ENCODE data around the gene WASHC1.
A peak's percentile ranks its signal among the peaks of the same experiment; 100 is the strongest.
"Not testable (repeated sequence)": the region's sequence is repeated elsewhere in the genome, so short reads cannot be mapped to it uniquely, and the experiment has no call there.

WASHC1 gene

DNA sequence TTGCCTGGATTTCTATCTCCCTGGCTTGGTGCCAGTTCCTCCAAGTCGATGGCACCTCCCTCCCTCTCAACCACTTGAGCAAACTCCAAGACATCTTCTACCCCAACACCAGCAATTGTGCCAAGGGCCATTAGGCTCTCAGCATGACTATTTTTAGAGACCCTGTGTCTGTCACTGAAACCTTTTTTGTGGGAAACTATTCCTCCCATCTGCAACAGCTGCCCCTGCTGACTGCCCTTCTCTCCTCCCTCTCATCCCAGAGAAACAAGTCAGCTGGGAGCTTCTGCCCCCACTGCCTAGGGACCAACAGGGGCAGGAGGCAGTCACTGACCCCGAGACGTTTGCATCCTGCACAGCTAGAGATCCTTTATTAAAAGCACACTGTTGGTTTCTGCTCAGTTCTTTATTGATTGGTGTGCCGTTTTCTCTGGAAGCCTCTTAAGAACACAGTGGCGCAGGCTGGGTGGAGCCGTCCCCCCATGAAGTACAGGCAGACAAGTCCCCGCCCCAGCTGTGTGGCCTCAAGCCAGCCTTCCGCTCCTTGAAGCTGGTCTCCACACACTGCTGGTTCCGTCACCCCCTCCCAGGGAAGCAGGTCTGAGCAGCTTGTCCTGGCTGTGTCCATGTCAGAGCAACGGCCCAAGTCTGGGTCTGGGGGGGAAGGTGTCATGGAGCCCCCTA, 15.0 kb downstream of the WASHC1 start:
- peak; percentile 9 for DNase-seq

DNA sequence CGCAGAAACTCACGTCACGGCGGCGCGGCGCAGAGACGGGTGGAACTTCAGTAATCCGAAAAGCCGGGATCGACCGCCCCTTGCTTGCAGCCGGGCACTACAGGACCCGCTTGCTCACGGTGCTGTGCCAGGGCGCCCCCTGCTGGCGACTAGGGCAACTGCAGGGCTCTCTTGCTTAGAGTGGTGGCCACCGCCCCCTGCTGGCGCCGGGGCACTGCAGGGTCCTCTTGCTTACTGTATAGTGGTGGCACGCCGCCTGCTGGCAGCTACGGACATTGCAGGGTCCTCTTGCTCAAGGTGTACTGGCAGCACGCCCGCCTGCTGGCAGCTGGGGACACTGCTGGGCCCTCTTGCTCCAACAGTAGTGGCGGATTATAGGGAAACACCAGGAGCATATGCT, 18.1 kb downstream of the WASHC1 start:
- not testable (repeated sequence) for DNase-seq

DNA sequence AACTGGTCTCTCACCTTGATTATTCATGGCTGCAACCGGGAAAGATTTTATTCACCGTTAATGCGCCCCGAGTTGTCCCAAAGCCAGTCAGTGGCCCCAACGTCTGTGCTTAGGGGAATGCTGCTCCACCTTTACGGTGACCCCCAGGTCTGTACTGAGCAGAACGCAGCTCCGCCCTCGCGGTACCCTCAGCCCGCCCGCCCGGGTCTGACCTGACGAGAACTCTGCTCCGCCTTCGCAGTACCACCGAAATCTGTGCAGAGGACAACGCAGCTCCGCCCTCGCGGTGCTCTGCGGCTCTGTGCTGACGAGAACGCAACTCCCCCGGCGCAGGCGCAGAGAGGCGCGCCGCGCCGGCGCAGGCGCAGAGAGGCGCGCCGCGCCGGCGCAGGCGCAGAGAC, 18.6 kb downstream of the WASHC1 start:
- peak; percentile 4 for DNase-seq

DNA sequence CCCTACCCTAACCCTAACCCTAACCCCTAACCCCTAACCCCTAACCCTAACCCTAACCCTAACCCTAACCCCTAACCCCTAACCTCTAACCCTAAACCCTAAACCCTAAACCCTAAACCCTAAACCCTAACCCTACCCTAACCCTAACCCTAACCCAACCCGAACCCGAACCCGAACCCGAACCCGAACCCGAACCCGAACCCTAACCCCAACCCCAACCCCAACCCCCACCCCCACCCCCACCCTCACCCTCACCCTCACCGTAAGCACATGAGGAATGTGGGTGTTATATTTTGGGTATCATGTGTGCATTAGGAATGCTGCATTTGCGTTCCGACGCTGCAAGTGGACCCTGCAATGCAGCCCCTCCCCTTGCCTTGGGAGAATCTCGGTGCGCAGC, 19.0 kb downstream of the WASHC1 start:
- not testable (repeated sequence) for DNase-seq
